Measurements from ENCODE around the gene ARHGEF10L.

ARHGEF10L gene

GRCh38 chr1:17569200-17570139, 30.0 kb downstream of the ARHGEF10L start:
- peak; percentile 92 for DNase-seq

DNA sequence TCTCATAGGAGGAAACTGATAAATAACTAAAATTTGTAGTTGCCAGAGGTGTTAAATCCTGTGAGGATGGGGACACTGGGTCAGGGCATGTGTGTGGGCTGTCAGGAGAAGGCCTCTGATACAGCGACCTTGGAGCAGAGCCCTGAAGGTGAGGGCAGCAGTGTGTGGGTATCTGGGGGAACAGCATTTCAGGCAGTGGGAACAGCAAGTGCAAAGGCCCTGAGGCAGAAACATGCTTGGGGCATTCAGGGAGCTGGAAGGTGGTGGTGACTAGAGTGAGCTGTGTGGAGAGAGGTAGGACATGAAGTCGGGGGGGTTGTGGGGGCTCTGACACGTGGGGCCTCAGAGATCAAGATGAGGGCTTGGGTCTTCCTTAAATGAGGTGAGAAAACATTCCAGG, 30.7 kb downstream of the ARHGEF10L start:
- no peak for DNase-seq

DNA sequence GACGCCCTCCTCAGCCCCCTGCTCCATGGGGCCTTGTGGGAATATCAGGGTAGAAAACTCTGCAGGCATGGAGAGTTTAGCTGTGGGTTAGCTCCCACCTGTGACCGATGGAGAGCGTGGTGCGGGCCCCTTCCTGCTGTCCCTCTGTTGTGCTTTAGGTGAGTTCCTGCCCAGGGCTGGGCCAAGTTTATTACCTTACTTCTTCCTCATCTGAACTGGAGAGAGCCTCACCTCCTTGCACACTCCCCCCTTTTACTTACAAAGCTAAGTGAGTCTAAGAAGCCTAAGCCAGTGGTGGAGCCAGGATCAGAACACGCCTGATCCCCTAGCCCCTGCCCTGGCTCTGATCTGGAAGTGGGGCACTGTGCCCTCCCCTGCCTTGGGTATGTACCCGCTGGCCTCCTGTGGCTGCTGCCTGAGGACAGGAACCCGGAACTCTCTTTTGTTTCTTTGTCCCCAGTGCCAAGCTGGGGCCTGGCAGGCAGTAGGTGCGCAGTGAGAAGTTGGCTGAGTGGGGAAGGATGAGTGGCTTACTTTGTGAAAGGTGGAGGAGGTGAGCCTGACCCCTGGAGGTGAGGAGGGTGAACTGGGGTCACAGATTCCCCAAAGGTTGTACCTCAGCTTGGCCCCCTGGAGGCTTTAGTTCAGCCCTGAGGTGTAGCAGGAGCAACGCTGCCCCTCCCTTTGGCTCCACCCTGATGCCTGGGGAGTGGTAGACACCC, 32.9 kb downstream of the ARHGEF10L start:
- no peak for DNase-seq

GRCh38 chr1:17573518-17574041, 34.1 kb downstream of the ARHGEF10L start:
- no peak for DNase-seq

DNA sequence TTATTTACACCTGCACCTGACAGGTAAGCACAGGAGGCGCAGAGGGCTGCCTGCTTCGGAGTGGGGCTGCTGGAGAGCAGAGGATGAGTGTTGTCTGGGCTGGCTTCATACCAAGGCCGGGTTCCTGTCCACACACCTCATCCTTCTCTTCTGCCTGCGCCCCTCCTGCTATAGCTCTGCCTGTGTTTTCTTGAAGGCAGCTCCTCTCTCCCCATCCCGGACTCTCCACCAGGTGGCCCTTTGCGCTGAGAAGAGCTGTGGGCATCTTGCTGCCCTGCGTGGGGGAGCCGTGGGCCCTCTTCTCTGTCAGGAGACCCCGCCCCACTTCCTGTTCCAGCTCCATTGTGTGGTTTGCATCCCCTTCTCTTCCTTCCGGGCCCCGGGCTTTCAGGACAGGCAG, 35.0 kb downstream of the ARHGEF10L start:
- no peak for DNase-seq

DNA sequence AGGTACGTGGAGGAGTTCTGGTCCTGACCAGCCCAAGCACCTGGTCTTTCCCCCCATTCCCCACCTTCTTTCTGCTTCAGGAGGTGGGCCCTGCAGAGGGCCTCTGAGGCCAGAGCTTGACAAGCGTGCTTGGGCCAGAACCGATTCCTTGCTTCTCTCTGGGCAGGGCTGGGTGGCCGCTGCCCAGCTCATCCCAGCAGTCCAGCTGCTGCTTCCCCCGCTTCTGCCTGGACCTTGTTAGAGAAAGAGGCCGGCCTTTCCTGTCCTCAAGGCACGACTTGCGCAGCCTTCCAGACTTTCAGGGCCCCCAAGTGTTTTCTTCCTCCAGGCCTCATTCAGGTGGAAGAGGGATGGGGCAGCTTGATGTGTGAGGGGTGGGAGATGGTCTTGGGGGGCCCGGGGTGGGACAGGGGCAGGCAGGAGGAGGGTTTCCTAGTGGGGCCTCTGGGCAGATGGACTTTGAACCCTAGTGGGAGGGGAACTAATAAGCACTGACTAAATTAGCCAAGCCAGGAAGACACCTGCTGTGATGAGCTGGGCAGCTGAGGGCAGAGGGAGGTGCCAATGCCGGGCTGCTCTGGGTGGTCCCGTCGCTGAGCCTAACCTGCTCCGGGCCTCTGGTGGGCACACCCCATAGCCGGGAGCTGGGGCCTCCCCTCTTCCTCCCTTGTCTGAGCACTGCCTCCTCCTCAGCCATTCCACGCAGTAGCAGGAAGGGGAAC, 36.5 kb downstream of the ARHGEF10L start:
- DNase-seq = no peak

DNA sequence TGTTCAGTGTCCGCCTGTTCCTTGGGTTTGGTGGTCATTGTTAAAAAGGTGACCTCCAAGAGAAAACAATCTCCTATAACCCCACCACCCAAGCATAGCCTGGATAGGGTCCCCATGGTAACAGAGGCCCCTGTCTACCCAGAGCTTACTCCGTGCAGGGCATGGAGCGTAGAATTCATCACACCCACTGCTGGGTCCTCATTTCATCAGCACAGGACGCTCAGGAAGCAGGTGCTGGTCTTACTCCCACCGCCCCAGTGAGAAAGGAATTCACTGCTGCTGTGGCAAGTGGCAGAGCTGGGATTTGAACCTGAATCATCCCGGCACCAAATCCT, 37.0 kb downstream of the ARHGEF10L start:
- DNase-seq = no peak

GRCh38 chr1:17577907-17578297, 38.4 kb downstream of the ARHGEF10L start:
- DNase-seq = no peak

GRCh38 chr1:17579951-17580939, 40.7 kb downstream of the ARHGEF10L start:
- no peak for DNase-seq

DNA sequence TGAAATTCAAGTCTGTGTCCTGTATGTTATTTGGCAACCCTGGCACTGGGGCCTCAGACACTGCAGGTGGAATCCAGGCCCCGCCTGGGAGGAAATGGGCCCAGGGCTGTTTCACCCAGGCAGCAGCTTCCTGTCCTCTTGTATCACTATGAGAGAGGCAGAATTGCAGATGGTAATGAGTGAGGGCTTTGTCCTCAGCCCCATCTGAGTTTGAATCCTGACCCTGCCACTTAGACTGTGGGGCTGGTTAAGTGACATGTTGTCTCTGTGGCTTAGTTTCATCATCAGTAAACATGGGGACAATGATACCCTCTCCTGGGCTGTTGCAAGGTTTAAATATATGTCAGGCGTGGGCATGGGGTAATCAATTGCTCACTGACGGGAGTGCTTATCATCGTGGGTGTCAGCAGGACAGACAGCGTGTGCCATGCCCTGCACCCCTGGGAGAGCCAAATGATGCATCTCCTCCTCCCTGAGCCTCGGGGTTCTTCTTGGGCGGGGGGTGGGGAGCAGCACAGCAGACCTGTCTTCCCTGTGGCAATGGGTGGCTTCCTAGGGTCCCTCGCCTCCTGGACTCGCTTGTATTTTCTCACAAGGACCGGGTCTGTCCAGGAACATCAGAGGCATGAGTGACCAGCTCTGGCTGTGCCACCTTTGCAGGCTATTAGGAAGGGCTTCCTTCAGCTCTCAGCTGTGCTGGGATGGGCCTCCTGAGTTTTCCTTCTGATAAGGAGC, 42.1 kb downstream of the ARHGEF10L start:
- peak; percentile 52 for DNase-seq

- DNase-seq = no peak
Observed at GRCh38 chr1:17582124-17582774, 42.8 kb downstream of the ARHGEF10L start.

GRCh38 chr1:17584539-17584938, 45.0 kb downstream of the ARHGEF10L start:
- DNase-seq = no peak

DNA sequence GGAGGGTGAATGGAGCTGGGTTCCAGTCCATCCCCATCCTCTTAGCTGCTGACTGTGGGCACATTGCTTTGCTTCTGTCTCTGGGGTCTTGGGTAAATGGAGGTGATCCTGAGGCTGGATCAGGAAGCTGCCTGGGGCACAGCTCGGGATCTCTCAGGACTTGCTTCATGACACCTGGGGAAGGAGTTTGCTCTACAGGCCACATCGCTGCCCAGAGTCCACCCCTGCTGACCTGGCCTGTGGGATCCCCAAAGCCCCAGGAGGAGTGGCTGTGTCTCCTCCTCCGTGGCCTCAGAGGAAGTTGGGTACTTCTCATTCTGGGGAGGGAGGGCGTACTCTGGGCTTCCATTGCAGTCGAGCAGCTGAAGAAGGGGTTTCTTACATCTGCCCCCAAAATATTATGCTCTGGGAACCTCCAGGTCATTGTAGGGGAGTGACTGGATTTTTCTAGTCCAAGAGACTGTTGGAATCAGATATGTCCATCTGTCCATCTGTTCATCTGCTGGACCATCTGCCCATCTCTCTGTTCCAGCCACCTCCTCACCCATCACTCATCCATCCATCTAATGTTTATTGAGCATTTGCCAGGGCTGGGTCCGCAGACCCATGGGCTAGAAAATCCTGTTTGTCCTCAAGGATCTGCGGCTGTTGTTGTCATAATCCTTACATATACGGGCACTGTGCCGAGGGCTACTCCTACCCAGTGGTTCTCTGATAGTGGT, 45.9 kb downstream of the ARHGEF10L start:
- DNase-seq = no peak

- peak; percentile 78 for DNase-seq
Observed at GRCh38 chr1:17586172-17586964, 46.9 kb downstream of the ARHGEF10L start.

DNA sequence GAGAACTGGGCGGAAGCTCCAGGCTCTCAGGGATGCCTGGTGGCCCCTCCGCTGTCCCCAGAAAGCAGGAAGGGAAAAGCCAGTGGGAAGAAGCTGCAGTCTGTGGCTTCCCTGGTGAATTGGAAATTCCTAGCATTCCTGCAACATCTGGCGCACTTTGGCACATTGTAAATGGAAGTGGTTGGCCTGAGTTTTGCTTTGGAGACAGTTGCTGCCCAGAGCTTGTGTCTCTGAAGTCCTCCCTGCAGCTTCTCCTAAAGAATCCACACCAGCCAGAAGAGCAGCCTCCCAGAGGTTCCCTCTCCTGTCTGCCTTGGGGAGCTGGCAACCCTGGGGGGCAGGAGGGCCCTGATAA, 48.2 kb downstream of the ARHGEF10L start:
- no peak for DNase-seq

DNA sequence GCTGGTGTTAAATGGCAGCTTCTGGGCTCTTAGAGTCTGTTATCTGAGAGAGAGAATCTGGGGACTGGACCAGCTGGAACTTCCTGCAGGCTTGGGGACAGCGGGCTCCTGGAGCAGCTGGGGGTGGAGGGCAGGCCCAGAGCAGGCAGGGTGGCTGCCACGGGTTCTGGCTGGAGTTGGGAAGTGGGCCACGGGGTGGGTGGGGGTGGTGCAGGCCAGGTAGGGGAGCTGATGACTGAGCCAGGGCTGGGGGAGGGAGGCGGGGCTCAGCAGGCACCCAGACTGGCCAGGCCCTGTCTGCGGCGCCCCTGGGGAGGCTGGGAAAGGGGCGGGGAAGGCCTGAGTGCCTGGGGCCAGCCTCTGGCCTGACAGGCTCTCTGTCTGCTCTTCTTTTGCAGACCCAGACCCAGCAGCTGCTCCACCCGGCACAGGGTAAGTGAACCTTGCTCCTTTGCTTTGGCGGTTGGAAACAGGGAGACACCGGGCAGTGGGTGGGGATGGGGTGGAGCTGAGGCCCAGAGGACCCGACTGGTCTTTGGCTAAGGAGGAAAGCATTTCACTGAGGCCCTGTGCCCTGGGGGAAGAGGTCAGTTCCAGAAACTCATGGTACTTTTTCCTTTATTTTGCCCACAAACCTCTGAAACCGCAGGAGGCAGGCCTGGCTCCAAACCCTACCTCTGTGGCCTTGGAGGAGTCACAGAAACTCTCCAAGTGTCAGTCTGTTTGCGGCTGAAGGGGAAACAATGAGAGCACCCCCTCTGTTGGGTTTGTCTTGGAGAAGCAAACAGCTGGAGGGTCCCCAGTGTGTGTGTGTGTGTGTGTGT, 48.8 kb downstream of the ARHGEF10L start:
- no peak for DNase-seq

DNA sequence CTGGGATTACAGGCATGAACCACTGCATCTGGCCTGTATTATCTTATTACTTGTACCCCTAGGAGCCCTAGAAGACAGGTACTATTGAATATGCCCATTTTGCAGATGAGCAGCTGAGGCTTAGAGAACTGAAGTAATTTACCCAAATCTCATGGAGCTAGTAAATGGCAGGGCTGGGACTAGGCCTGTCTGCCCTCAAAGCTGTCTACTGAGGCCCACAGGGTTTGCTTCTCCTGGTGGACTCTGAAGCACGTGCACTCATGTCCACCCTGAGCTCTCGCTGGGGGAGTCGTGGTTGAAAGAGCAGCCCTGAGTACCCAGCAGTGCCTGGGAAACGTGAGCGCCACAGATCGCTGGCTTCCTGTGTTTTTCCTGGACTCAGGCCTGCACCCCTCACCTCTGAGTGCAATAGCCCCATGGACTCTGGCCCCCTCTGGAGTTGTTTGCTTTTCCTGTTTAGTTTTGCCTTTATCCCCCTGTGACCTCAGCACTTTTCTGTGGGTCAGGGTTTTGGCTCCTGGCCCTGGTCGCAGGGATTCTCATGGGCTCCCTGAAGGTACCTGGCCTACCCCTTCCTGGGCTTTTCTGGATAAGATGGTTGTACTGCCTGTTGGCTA, 52.4 kb downstream of the ARHGEF10L start:
- DNase-seq = no peak

- peak; percentile 19 for DNase-seq
Observed at GRCh38 chr1:17594026-17594425, 54.5 kb downstream of the ARHGEF10L start.
